Panc1 (cell line): ENCODE data around the gene TIAM2. TPM values are rescaled to one million over a fixed set of nuclear protein-coding genes. Genes with fewer than 3 reads are reported as not detected.

Experiments used
- ATAC-seq: fragments of 200-7000 bp; cut with Tn5 transposase; 2 replicates; pipeline ENCODE4 v1.9.1; 2020; ENCODE audit warnings: mild to moderate bottlenecking, moderate library complexity
- BruUV-seq: library from RNA; stranded (reverse); fragments of 400-500 nt; replicated peaks from 2 replicates; lab custom pipeline; 2021; lab: Mats Ljungman, UMichigan
- CTCF ChIA-PET: fragments of 300-600 bp; sonication (Branson Sonifier 250); formaldehyde crosslinking; loops from one replicate; lab custom pipeline; 2022; ENCODE audit warnings: antibody characterized with exemption; lab: Charles Lee
- POLR2A ChIA-PET: fragments of 300-600 bp; sonication (Branson Sonifier 250); formaldehyde crosslinking; loops from one replicate; lab custom pipeline; 2022; ENCODE audit warnings: antibody characterized with exemption; lab: Charles Lee
- DNase-seq: peaks from one replicate; pipeline ENCODE4 v3.0.0-alpha.2; 2010; ENCODE audit warnings: low read depth, low spot score
- H3K27ac ChIP-seq: 2 replicates; pipeline ENCODE4 v1.5.1; 2011; ENCODE audit warnings: mild to moderate bottlenecking, low read length, inconsistent platforms
- H3K27me3 ChIP-seq: fragments of 200-500 bp; sonication (Bioruptor generic); 2 replicates; pipeline ENCODE4 v1.6.0; 2014; ENCODE audit warnings: low read length, inconsistent platforms; ENCODE audit not compliant: control insufficient read depth, insufficient read depth
- H3K36me3 ChIP-seq: fragments of 200-500 bp; sonication (Bioruptor generic); 2 replicates; pipeline ENCODE4 v1.5.1; 2014; ENCODE audit warnings: inconsistent platforms, mild to moderate bottlenecking, low read length, moderate library complexity; ENCODE audit not compliant: control insufficient read depth, insufficient read depth
- H3K4me1 ChIP-seq: 2 replicates; pipeline ENCODE4 v1.5.1; 2011; ENCODE audit warnings: inconsistent platforms, mild to moderate bottlenecking, low read length, moderate library complexity; ENCODE audit not compliant: control insufficient read depth, insufficient read depth
- H3K4me3 ChIP-seq, 2 experiments: 2 replicates each; pipeline ENCODE4 v1.5.1; 2011 to 2012; ENCODE audit warnings: low read depth in 2 of 2, low read length in 2 of 2, mild to moderate bottlenecking in 2 of 2, inconsistent platforms in 1 of 2, moderate library complexity in 1 of 2
- H3K9me3 ChIP-seq: fragments of 200-500 bp; sonication (Bioruptor generic); 2 replicates; pipeline ENCODE4 v1.5.1; 2014; ENCODE audit warnings: low read depth, mild to moderate bottlenecking, inconsistent platforms, low read length, moderate library complexity; ENCODE audit not compliant: control insufficient read depth, insufficient read depth
- CTCF ChIP-seq: fragments of 450-650 bp; IDR thresholded peaks from 2 replicates; pipeline ENCODE4 v1.5.1; 2017; ENCODE audit warnings: mild to moderate bottlenecking
- POLR2AphosphoS5 ChIP-seq: IDR thresholded peaks from 2 replicates; pipeline ENCODE4 v1.6.1; 2012; ENCODE audit warnings: mild to moderate bottlenecking, low read depth, low read length, moderate library complexity
- REST ChIP-seq, 2 experiments: IDR thresholded peaks; 2 replicates each; pipeline ENCODE4 v1.6.1; 2011 to 2012; ENCODE audit warnings: low read depth in 2 of 2, control low read depth in 1 of 2, low read length in 1 of 2, mild to moderate bottlenecking in 1 of 2, moderate library complexity in 1 of 2; ENCODE audit not compliant: insufficient read depth in 1 of 2
- SIN3A ChIP-seq: IDR thresholded peaks from 2 replicates; pipeline ENCODE4 v1.6.1; 2012; ENCODE audit warnings: low read depth, mild to moderate bottlenecking, low read length, moderate library complexity, borderline replicate concordance; ENCODE audit not compliant: insufficient read depth
- TCF7L2 ChIP-seq: IDR thresholded peaks from 2 replicates; pipeline ENCODE4 v1.6.1; 2011; ENCODE audit warnings: mild to moderate bottlenecking, low read depth, low read length, inconsistent platforms
- in situ Hi-C: cut with HindIII; loops from 2 replicates; pipeline ENCODE4 v1.10.0; 2016; ENCODE audit warnings: low sequenced_read_pairs, low pct_unique_long_range_greater_than_20kb
- intact Hi-C: fragments of 100-400 bp; cut with micrococcal nuclease; formaldehyde crosslinking; loops from one replicate; pipeline ENCODE4 v1.10.0; 2022; ENCODE audit not compliant: unreplicated experiment
- total RNA-seq: library from RNA; stranded (reverse); gene quantifications from one replicate; pipeline ENCODE4 v1.2.1, GENCODE V29; 2021; ENCODE audit not compliant: unreplicated experiment

Gene TIAM2
- total RNA-seq, 1 experiment from 2014 or later, result 14.9 TPM

- H3K4me3 ChIP-seq, result peak overlapping the region in 1 of 2 experiments; percentile 30; a peak in 2 of 4 replicates
- BruUV-seq, result no TSS peak
- ATAC-seq (peak; percentile 88), DNase-seq (peak; percentile 56)
- in situ Hi-C loops, result no loop called here
- no peaks in the 10 kb centered on the region for H3K9me3 ChIP-seq
- ChIA-PET CTCF (no interaction called here), POLR2A (interaction anchor here (0.6 kb wide), 2 partner anchors 12 to 19 kb away, joined by 4 to 5 read pairs; no protein-coding TSS in a partner anchor)
- intact Hi-C loops, result no loop called here
- peak overlapping the region; percentile 94 for H3K27ac ChIP-seq
- H3K4me1 ChIP-seq, result peaks cover 38% of the 10 kb centered on the region
- TF ChIP-seq SIN3A, result no peak
- no peak for TF ChIP-seq CTCF
- TF ChIP-seq TCF7L2, result peak; percentile 89
- peak; percentile 54; the same call in 1 of the 2 replicates for TF ChIP-seq POLR2AphosphoS5
- TF ChIP-seq REST (IDR thresholded peaks at IDR 0.05; ENCODE audit: insufficient read depth in 1 of 2, low read depth in 2 of 2, low read length in 1 of 2), result no peak
- H3K36me3 ChIP-seq, result no peaks in the 10 kb centered on the region
- H3K27me3 ChIP-seq, result no peaks in the 10 kb centered on the region
These were observed 206.5 kb downstream of the TIAM2 start for GRCh38 chr6:155201461-155202226.

- no peaks in the 10 kb centered on the region for H3K27me3 ChIP-seq
- DNase-seq, result no peak
- H3K36me3 ChIP-seq, result no peaks in the 10 kb centered on the region; the same call in none of the 2 replicates
- BruUV-seq, result no TSS peak
- POLR2A ChIA-PET, result no interaction called here
- CTCF ChIA-PET, result no interaction called here
- in situ Hi-C loops, result no loop called here
- peak overlapping the region; percentile 94; the same call in 1 of the 2 replicates for H3K27ac ChIP-seq
- intact Hi-C loops, result no loop called here
- ATAC-seq, result no peak
- H3K4me3 ChIP-seq, result no peak overlapping the region
- no peak for TF ChIP-seq TCF7L2
- TF ChIP-seq SIN3A, result no peak
- TF ChIP-seq REST (IDR thresholded peaks at IDR 0.05; ENCODE audit: insufficient read depth in 1 of 2, low read depth in 2 of 2, low read length in 1 of 2), result no peak
- TF ChIP-seq CTCF, result no peak
- no peak for TF ChIP-seq POLR2AphosphoS5
- no peaks in the 10 kb centered on the region for H3K9me3 ChIP-seq
- H3K4me1 ChIP-seq, result peaks cover 17% of the 10 kb centered on the region; the same call in 1 of the 2 replicates
These were observed 212.1 kb downstream of the TIAM2 start for GRCh38 chr6:155207223-155207622.
